SU-DHL-6 (cell line): ENCODE results near the gene TATDN3.
A peak's percentile ranks its signal among the peaks of the same experiment; 100 is the strongest.

Source experiments
- H2AFZ ChIP-seq: fragments of 200-600 bp; sonication (generic); 2 replicates; pipeline ENCODE4 v1.6.1; 2014; ENCODE audit warnings: low read depth, mild to moderate bottlenecking, moderate library complexity, mixed read lengths, antibody characterized with exemption, low read length; ENCODE audit not compliant: severe bottlenecking
- H3F3A ChIP-seq: fragments of 200-600 bp; shearing (Covaris generic); 2 replicates; pipeline ENCODE4 v1.6.0; 2016; ENCODE audit warnings: antibody characterized with exemption, mild to moderate bottlenecking; ENCODE audit not compliant: insufficient read depth
- H3K27ac ChIP-seq: fragments of 200-600 bp; sonication (generic); 2 replicates; pipeline ENCODE4 v1.5.1; 2016; ENCODE audit warnings: low read depth, mild to moderate bottlenecking, low read length, moderate library complexity, mixed read lengths
- H3K27me3 ChIP-seq: fragments of 200-600 bp; sonication (generic), shearing (Covaris generic); 2 replicates; pipeline ENCODE4 v1.6.0; 2014; ENCODE audit warnings: mild to moderate bottlenecking, low read length
- H3K36me3 ChIP-seq: fragments of 200-600 bp; sonication (generic); 2 replicates; pipeline ENCODE4 v1.6.1; 2014; ENCODE audit warnings: mild to moderate bottlenecking, low read length, mixed read lengths
- H3K4me2 ChIP-seq: fragments of 300-600, 200-600 bp; shearing (Covaris generic), sonication (generic); 2 replicates; pipeline ENCODE4 v1.6.0; 2014; ENCODE audit warnings: low read length, low read depth, mild to moderate bottlenecking; ENCODE audit not compliant: poor library complexity, severe bottlenecking
- H3K4me3 ChIP-seq: fragments of 200-600 bp; sonication (generic); 2 replicates; pipeline ENCODE4 v1.5.1; 2014; ENCODE audit warnings: antibody characterized with exemption, low read length, mild to moderate bottlenecking, mixed read lengths; ENCODE audit not compliant: insufficient read depth, poor library complexity, severe bottlenecking
- H3K79me2 ChIP-seq: fragments of 200-600 bp; sonication (generic); 2 replicates; pipeline ENCODE4 v1.6.1; 2014; ENCODE audit warnings: mild to moderate bottlenecking, low read length, moderate library complexity; ENCODE audit not compliant: insufficient read depth
- H3K9ac ChIP-seq: fragments of 200-600 bp; sonication (generic); 2 replicates; pipeline ENCODE4 v1.7.0; 2014; ENCODE audit warnings: mild to moderate bottlenecking, low read length
- H3K9me2 ChIP-seq: fragments of 200-600 bp; sonication (generic); replicated peaks from 2 replicates; pipeline ENCODE4 v1.6.1; 2014; ENCODE audit warnings: low read length; ENCODE audit not compliant: insufficient read depth
- H3K9me3 ChIP-seq: fragments of 200-600 bp; sonication (generic); 2 replicates; pipeline ENCODE4 v1.6.1; 2014; ENCODE audit warnings: low read length, mixed read lengths; ENCODE audit not compliant: insufficient read depth
- H4K20me1 ChIP-seq: fragments of 200-600 bp; sonication (generic); 2 replicates; pipeline ENCODE4 v1.6.1; 2014; ENCODE audit warnings: low read depth, mild to moderate bottlenecking, antibody characterized with exemption, low read length, moderate library complexity, mixed read lengths
- EZH2phosphoT487 ChIP-seq: fragments of 200-600 bp; sonication (generic), shearing (Covaris generic); conservative IDR thresholded peaks from 2 replicates; pipeline ENCODE4 v1.6.1; 2018; ENCODE audit warnings: mild to moderate bottlenecking, antibody characterized with exemption, low read length, moderate library complexity, mixed read lengths
- TF ChIP-seq, protein P1 (sequence below): fragments of 200-600 bp; sonication (generic); IDR thresholded peaks from one replicate; pipeline ENCODE4 v1.5.1; 2017; ENCODE audit warnings: antibody characterized with exemption, mild to moderate bottlenecking, low read length, moderate library complexity; ENCODE audit not compliant: insufficient read depth, poor library complexity, severe bottlenecking

Gene TATDN3, protein sequence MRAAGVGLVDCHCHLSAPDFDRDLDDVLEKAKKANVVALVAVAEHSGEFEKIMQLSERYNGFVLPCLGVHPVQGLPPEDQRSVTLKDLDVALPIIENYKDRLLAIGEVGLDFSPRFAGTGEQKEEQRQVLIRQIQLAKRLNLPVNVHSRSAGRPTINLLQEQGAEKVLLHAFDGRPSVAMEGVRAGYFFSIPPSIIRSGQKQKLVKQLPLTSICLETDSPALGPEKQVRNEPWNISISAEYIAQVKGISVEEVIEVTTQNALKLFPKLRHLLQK

DNA sequence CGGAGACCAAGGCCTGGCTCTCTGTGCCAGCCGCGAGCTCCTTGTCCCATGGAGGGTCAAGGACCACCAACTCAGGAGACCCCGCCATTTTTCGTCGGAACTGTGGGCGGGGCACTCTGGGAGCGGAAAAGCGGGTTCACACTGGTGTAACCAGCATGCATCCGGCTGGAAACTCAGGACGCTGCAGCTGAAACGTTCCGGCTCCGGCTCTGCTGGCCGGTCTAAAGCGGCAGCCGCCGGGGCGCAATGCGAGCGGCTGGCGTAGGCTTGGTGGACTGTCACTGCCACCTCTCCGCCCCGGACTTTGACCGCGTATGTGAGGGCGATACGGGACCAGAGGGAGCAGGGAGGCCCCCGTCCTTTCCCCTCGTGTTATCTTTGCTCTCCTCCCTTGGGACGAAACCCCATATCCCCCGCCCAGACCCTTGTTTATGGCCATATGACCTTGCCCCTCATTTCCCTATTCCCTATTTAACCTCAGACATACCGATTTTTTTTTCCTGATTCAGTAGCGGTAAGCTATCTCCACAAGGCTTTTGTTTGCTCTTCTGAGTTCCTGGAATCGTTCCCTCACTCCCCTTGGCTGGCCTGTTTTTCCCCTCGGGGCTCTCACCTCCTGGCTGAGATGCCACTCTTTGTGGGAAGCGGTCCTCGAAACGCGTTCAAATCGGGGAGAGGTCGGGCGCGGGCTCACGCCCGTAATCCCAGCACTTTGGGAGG is at the start of gene TATDN3, which contains the start of gene NSL1:
TATDN3 (plus strand) TSS at position 219 of the 720 bp plus-strand sequence; CDS start at position 247, 28 bp downstream.
NSL1 (minus strand) TSS at position 102 of the 720 bp plus-strand sequence; CDS start at position 88, 14 bp downstream.
- Histone ChIP-seq H3K9me2 (no peaks in the 10 kb centered on the region), H2AFZ (peak within 1 kb of the TSS; percentile 92), H3F3A (peaks cover 26% of the 10 kb centered on the region), H3K9me3 (no peaks in the 10 kb centered on the region), H3K79me2 (peaks cover 62% of the 10 kb centered on the region), H3K4me2 (peak within 1 kb of the TSS; percentile 97), H3K36me3 (peaks cover 17% of the 10 kb centered on the region), H3K27ac (peak within 1 kb of the TSS; percentile 80), H4K20me1 (no peaks in the 10 kb centered on the region), H3K4me3 (peak within 1 kb of the TSS; percentile 98), H3K27me3 (no peaks in the 10 kb centered on the region), H3K9ac (peak within 1 kb of the TSS; percentile 97)
- TF ChIP-seq, protein P1, sequence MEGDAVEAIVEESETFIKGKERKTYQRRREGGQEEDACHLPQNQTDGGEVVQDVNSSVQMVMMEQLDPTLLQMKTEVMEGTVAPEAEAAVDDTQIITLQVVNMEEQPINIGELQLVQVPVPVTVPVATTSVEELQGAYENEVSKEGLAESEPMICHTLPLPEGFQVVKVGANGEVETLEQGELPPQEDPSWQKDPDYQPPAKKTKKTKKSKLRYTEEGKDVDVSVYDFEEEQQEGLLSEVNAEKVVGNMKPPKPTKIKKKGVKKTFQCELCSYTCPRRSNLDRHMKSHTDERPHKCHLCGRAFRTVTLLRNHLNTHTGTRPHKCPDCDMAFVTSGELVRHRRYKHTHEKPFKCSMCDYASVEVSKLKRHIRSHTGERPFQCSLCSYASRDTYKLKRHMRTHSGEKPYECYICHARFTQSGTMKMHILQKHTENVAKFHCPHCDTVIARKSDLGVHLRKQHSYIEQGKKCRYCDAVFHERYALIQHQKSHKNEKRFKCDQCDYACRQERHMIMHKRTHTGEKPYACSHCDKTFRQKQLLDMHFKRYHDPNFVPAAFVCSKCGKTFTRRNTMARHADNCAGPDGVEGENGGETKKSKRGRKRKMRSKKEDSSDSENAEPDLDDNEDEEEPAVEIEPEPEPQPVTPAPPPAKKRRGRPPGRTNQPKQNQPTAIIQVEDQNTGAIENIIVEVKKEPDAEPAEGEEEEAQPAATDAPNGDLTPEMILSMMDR: no peak

DNA sequence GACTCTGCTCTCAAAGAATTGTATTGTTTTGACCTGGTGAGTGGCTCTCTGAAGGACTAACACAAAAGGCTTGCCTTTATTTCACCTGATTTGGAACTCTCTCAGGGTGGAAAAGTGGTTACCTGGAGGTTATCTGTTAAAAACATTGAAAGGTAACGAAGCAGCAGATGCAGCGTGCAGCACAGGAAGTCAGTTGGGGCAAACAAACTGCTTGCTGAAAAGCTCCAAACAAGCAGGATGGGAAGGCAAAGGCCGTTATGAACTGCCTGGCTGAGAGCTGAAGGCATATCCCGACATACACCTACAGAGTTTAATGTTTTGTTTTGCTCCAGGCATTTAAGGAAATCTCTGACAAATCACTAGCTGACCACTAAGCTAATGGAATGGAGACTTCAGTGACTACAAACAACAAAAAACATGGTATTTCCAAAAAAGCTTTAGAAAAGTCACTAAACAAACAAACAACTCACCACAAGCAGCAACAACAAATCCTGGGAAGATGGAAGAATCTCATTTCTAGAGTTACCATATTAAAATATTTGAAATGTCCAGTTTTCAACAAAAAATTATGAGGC is 47.7 kb upstream of the TATDN3 start:
- Histone ChIP-seq H3K79me2 (peaks cover 32% of the 10 kb centered on the region), H3K9me2 (no peaks in the 10 kb centered on the region), H3K9ac (no peak overlapping the region), H3F3A (no peaks in the 10 kb centered on the region), H3K4me3 (no peak overlapping the region), H3K9me3 (no peaks in the 10 kb centered on the region), H2AFZ (no peak overlapping the region), H3K27me3 (no peaks in the 10 kb centered on the region), H3K4me2 (no peak overlapping the region), H4K20me1 (no peaks in the 10 kb centered on the region), H3K36me3 (no peaks in the 10 kb centered on the region), H3K27ac (no peak overlapping the region)
- TF ChIP-seq EZH2phosphoT487: no peak
- TF ChIP-seq, protein P1: no peak

DNA sequence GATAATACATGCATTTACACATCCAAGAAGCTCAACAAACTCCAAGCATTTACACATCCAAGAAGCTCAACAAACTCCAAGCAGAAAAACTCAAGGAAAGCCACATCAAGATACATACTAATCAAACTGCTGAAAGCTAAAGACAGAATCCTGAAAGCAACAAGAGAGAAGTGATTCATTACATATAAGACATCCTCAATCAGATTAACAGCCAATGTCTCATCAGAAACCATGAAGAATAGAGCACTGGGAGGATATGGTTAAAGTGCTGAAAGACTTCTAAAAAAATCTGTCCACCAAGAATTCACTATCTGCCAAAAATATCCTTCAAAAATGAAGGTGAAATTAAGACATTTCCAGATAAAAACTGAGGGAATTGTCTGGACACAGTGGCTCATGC is 46.4 kb upstream of the TATDN3 start:
- Histone ChIP-seq H2AFZ (no peak overlapping the region), H3K4me2 (no peak overlapping the region), H3K36me3 (no peaks in the 10 kb centered on the region), H3K27ac (no peak overlapping the region), H3K9me3 (no peaks in the 10 kb centered on the region), H3K4me3 (no peak overlapping the region), H3K9me2 (no peaks in the 10 kb centered on the region), H4K20me1 (no peaks in the 10 kb centered on the region), H3K79me2 (peaks cover 30% of the 10 kb centered on the region), H3F3A (no peaks in the 10 kb centered on the region), H3K27me3 (no peaks in the 10 kb centered on the region), H3K9ac (no peak overlapping the region)
- TF ChIP-seq, protein P1: no peak
- no peak for TF ChIP-seq EZH2phosphoT487
